DMS53 (cell line): ENCODE measurements around the gene WNT9B.
"Not testable (repeated sequence)": the region's sequence is repeated elsewhere in the genome, so short reads cannot be mapped to it uniquely, and the experiment has no call there.

ENCODE experiments used
- DNase-seq: peaks from one replicate; lab custom pipeline; 2025; lab: John Stamatoyannopoulos, UW

WNT9B gene

DNA sequence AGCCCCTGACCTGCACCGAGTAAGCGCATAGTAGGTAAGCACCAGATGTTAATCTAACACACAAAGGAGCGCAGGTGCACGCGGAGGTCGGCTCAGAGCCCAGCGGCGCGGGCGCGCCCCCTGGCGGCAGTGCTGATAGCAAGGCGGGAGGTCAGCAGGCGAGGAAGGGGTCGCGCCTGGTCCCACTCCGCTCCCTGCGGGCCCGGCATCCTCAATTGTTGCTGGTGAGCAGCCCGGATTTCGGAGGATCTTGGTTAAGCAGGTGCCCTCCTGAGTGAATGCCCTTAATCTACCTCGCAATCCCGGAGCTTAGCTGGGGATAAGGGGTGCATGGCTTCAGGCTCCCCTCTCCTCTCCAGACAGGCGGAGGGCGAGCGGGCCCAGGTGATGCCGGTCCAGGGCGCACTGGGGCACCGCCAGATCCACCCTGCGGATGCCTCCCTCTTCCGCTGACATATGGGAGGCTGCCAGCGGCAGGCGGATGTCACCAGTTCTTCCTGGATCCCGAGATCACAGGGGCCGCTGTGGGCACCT lies 28.9 kb upstream of the WNT9B start:
- DNase-seq, result peak; percentile 98

DNA sequence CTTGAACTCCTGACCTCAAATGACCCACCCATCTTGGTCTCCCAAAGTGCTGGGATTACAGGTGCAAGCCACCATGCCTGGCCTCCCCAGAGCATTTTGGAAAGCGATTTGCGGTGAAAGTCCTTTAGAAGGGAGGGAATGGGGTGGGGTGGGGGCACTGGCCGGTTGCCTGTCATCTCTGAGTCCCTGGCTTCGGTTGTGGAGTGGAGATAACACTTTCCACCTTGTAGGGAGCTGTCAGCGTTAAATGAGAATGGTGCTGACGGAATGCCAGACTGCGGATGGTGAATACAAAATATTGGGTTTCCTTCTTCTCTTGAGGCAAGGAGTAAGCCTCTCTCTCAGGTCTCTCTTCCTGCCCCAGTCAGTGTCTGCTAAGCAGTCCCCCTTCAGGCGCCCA lies 27.7 kb upstream of the WNT9B start:
- no peak for DNase-seq

DNA sequence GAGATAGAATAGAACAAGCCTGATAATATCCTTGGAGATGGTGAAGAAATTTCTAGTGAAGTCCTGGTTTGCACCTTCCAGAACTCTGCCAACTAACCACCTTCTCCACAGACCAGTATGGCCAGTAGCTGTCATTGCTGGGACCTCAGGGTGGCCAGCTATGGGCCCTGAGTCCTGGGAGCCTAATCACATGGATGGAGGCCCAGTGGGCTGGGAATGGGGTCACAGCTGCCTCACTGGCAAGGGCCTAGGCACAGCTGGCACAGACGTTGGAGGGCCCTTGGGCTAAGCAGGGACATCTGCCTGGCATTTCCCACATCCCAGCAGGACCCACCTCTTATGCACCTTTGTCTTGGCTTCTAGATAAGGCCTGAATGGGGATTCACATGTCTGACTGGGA lies 25.3 kb upstream of the WNT9B start:
- no peak for DNase-seq

DNA sequence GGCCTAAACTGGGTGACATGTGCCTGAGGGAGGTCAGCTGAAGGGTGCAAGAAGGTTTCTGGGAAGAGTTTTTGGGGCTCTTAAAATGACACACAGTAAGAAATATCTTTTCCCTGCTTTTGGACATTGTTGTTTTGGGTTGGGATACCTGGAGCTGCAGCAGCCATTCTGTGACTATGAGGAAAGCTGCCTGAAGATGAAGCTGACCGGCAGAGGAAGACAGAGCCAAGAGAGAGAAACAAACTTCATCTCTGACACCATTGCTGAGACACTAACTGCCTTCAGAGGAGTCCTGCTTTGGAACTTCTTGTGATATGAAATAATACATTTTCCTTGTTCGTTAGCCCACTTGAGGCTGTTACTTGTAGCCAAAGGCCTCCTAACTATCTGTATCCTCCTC lies 24.1 kb upstream of the WNT9B start:
- DNase-seq, result no peak

DNA sequence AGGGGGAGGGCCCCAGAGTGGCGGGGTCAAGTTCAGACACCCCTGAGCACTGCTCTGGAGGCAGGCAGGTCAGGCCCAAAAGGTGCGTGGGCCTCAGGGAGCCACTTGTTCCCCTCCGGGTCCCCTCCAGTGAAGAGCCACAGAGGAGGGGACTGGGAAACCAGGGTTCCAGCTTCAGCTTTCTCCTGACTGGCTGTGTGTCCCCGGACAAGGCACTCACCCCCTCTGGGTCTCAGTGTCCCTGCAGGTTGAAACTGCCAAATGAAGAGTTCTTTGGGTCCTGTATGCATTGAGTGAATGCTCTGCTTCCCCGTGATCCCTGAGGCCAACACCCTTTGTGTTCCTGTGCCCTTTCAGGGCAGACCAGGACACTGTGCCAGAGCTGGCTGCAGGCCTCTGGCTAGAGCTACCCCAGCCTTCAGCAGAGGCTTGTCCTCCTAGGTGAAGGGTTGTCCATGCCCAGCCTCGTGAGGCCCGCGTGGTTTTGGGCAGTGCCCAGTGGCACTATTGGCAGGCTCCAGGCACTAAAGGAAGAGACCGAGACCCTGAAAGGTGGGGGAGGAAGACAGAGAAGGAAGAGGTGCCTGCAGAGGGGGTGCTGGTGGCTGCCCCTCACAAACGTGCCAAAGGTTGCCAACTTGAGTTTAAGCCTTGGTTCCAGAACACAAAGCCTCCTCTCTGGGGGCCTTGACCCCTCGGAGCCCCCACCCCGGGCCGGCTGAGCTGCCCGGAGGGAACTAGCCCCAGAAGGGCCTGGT lies 19.6 kb upstream of the WNT9B start:
- DNase-seq, result no peak

DNA sequence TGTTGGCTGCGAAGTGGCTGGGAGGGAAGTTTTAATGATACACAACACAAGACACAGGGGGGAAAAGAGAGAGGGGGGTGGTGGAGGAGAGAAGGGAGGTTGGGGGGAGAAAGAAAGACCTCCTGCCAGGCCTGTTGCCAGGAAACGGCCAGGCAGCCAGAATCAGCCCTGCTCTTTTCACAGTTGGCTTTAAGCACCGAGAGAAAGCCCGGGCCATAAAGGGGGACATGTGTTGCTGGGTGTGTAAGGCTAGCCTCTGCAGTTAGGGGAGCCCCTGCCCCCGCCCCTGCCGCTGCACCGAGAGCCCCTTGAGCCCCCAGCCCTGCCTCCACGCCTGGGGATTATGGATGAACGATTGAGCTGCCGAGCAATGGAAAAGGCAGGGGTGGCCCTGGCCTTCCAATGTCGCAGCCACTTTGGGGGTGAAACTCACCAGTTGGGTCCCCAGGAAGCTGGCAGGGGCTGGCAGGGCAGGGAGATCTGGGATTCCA lies 19.0 kb upstream of the WNT9B start:
- DNase-seq, result no peak

DNA sequence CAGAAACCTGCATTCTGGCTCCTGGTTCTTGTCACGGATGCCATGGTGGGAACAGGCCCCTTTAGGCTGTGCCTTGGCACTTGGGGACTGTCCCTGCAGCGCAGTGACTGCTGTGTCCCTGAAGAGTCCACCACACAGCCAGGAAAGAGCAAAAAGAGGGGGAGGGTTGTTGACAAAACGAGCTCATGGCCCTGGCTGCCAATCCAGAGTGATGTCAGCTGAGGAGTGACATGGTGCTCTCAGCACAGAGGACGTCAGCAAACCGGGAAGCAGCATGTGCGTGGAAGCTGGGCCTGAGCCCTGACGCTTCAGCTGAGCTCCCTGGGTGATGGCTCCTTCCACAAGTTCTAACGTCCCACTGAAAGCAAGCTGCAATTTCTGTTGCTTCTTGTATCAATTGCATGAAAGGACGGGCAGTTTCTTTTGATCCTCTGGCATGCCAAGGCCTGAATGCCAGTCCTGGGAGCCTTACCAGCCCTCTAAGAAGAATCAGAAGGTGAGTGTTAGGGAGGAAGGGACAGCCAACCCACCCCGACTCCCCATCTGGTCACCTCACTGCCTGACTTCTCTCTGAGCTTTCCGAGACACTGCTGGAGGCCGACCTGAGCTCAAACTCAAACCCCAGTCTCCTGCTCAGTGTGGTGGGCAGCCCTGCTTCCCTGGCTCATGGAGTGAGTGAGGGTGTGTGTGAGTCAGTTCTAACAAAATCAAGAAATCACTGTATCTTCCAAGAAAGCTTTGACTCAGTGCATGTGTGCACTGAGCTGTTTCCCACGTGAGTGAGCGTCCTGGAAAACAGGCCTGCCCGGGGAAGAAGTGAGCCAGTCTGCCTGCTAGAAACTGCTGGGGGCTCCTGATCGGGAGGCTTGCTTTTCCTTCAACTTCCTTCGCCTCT lies 18.2 kb upstream of the WNT9B start:
- peak; percentile 89 for DNase-seq

DNA sequence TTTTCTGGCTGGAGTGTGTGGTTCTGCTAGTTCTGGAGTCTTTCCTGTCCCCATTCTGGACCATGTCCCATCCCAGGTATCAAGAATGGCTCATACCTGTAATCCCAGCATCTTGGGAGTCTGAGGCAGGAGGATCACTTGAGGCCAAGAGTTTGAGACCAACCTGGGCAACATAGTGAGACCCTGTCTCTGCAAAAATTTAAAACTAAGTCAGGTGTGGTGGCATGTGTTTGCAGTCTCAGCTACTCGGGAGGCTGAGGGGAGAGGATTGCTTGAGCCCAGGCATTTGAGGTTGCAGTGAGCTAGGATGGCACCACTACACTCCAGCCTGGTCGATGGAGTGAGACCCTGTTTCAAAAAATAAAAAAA lies 17.6 kb upstream of the WNT9B start:
- no peak for DNase-seq

DNA sequence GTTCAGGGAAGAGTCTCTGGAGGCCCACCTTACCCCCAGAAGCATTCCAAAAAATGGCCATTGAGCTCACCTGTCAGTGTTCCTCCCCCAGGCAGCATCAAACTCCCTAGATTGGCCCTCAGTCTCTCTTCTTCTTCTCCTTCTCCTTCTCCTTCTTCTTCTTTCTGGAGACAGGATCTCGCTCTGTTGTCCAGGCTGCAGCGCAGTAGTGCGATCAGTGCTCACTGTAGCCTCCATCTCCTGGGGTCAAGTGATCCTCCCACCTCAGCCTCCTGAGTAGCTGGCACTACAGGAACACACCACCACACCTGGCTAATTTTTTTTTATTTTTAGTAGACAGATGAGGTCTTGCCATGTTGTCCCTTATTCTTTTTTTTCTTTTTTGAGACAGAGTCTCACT lies 16.5 kb upstream of the WNT9B start:
- no peak for DNase-seq

DNA sequence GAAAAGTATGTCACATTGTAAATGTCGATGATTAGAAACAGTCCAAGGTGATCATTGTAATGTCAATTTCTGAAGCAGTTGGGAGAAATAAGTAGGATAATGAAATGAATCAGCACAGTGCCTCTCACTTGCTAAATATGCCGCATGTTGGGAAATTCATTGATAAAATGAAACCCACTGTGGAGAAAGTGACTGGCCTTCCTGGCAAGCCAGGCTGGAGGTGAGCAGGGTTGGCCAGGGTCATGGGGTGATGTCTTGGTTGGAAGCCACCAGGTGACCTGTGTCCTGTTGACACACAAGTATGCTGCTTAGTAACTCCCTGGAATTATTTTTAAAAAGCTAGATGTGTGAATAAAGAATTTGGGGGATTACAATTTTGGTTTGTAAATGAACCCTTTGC lies 14.9 kb upstream of the WNT9B start:
- no peak for DNase-seq

DNA sequence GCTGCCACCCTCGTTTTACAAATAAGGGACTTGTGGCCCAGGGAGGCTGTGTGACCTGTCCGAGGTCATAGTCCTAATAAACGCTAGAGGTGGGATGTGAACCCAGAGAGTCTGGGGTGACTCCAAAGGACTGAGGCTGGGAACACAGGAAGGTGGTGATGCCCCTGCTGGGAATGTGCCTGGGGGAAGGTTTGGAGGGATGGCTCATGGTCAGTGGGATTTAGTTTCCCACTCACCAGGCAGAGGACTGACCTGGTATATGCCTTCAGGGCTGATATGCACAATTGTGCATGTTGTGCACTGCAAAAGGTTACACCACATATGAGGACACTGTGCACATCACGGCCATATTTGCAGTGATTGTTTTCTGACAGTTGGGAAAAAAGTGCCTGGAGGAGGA lies 13.9 kb upstream of the WNT9B start:
- no peak for DNase-seq

DNA sequence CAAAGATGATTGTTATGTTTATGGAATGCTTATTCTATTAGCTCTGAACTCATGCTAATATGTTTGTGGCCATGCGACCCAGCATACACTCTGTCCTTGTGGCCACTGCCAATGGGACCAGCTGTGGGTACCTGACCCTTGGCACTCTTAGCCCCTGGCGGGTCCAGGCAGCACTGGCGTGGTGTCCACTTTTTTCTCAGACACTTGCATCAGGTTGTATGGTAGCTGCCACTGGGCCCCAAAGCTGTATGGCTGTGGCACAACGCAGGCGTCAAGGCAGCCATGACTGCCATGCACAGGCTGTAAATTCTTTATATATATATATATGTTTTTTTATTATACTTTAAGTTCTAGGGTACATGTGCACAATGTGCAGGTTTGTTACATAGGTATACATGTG lies 12.2 kb upstream of the WNT9B start:
- DNase-seq, result no peak

DNA sequence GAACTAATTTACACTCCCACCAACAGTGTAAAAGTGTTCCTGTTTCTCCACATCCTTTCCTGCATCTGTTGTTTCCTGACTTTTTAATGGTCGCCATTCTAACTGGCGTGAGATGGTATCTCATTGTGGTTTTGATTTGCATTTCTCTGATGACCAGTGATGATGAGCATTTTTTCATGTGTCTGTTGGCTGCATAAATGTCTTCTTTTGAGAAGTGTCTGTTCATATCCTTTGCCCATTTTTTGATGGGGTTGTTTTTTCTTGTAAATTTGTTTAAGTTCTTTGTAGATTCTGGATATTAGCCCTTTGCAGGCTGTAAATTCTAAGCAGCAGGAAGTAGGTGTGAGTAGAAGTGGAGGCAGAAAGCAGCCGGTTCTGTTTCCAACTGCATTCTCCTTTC lies 10.8 kb upstream of the WNT9B start:
- DNase-seq, result not testable (repeated sequence)

DNA sequence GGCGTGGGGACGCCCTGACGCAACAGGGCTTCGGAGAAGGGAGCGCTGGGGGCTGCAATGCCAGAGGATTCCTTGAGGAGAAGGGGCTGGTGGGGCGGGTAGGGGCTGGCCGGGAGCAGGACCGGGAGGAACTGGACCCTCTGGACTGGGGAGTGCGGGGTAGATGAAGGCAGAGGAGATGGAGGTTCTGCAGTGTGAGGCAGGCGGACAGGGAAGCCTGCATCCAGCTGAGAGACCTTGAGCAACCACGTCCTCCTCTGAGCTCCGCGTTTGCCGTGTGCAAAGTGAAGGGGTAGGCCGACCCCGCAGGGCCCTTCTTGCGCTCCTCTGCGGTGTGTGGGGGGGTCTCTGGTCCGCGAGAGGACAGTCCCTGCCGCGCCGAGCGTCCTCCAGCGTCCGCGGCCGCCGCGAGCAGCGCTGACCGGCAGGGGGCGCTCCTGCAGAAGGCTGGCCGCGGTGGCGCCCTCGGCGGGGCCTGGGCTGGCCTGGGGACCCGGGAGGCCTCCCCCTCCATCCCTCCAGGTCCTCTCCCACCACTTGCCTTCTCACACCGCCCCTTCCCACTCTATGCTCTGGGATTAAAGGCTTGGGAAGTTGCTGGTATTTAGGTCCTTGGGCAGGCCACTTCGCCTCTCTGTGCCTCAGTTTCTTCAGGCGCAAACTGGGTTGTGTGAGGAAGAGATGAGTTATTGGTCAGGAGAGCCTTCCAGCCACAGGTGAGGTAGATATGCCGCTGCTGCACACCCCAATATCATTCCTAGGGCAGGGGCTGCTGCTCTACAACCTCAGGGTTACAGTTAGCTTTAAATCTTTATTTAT lies 9.6 kb upstream of the WNT9B start:
- DNase-seq, result peak; percentile 70

DNA sequence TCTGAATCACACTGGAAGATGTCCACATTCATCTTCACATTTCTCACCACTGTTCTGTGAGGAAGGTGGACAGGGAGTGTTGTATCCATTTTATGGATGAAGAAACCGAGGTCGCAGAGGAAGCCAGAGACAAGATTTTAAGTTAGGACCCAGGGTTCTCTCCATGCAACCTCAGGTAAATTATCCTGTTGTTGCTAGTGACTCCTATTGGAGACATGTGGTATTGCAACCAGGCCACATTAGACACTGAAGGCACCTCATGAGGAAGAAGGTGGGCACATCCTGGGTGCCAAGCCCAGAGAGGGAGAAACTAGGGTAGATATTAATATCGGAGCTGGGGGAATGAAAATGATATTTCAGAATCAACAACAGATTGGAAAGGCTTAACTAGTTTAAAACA lies 8.5 kb upstream of the WNT9B start:
- DNase-seq, result peak; percentile 60

DNA sequence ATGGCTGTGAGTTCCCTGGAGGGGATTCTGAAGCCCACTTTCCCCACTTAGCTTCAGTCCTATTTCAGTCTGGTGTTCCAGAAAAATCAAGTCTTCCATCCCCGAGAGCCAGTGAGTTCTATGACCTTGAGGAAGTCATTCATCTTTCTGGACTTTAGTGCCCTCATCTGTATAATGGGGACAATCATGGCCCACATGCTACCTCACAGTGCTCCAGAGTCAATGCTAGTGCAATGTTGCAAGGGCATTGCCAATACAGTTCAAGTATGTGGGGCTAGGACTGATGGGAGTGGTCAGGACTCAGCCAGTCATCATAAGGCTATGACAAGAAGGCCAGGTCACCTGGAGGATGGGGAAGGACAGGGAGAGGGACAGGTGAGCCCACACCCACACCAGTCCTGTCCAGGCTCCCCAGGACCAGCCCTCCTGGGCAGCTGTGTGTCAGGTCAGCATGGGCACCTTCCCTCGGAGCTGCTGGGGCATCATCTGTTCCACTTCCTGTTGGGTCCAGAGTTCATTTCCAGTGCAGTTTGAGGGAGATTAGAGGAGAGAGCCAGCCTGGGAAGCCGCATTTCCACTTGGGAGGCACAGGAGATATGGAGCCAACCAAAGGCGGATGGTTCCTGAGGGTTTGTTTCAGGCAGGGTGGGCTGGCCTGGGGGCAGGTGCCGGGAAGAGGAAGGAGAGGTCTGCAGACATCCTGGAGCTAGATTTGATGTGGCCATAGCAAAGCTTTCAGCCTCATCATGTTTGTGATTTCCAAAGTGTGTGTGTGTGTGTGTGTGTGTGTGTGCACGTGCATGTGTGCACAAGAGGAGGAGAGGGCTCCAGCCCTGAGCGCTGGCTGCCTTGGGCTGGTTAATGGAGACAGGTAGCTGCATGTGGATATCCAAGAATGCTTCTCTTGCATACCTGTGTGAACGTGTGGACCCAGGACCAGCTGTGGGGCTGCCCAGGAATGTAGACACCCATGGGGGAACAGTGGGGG lies 3.9 kb upstream of the WNT9B start:
- peak; percentile 52 for DNase-seq

DNA sequence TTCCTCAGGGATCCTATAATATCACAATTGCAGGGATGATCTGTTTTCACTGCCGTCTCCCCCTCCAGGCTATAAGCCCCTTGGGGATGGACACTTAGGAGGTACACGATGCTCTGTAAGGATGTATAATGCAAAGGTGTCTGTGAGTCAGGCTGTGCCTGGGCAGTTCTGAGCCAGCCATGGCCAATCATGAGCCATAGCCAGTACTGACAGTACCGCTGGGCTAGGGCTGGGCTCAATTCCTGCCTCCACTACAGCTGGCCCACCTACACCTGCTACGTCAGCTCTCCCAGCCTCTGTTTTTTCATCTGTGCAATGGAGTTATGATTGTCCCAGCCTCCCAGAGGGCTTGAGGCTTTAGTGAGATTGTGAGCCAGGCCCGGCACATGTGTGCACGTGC lies 2.8 kb upstream of the WNT9B start:
- DNase-seq, result no peak

DNA sequence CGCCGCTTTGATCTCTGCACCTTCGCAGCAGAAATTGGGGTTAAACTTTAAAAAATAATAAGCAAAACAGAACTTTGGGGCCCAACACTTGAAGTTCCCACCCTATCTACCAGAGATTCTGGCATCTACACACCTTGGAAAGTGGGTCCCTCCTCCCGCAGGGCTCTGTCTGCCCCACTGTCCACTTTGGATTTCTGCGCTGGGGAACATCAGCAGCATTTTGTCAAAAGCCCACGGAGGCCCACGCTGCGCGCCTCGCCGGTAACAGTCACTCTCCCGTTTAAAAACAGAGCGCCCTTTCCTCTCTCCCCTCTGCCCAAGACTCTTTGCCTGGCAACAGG lies 725 bp upstream of the WNT9B start:
- DNase-seq, result no peak

DNA sequence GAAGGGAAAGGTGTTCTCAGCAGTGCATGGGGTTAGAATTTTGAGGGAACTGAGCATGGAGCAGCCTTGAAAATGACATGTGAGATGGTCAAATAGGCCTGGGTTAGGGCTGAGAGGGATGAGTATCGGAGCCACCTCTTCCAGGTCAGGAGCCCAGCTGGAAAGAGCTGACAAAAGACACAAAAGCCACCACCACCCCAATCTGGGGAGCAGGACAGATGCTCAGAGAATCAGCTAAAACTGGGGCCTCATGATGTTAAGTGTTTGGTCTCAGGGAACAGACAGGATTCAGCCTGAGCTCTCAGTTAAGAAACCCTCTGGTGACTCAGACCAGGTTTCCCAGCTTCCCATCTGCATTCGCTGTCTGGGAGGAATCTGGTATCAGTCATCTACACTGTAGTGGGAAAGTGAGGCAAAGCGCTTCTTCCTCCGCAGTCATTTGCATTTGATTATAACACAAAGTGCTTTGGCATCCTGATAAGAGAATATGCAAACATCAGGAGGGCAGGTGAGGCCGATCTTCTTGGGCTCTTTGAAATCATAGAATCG lies 2.6 kb downstream of the WNT9B start:
- DNase-seq, result no peak

DNA sequence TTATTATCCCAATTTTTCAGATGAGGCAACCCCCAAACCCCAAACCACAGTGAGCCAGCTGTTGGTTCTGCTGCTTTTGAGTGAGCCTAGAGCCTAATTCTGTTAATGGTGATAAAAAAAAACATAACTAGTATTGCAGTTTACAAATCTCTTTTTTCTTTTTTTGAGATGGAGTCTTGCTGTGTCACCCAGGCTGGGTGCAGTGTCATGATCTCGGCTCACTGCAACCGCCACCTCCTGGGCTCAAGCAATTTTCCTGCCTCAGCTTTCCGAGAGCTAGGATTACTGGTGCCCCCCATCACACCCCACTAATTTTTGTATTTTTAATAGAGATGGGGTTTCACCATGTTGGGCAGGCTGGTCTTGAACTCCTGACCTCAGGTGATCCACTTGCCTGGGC lies 3.1 kb downstream of the WNT9B start:
- DNase-seq, result no peak

DNA sequence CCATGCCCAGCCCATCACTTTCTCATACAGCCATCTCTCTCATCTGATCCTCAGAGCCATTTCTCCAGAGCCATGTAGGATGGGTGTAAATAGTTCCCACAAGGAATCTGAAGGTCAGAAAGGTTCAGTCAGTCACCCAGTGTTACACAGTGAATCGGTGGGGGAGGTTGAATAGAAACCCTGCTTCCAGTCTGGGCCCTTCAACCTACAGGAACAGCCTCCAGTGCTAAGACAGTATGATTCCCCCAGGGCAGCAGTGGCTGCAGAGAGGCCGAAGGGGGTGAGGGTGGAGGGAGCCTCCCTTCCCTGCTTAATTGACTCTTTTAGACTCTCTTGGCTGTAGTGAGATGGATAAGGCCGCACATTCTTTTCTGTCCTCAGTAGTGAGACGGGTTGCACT lies 3.6 kb downstream of the WNT9B start:
- no peak for DNase-seq
